Measurements from ENCODE around the gene INIP.
"Not testable (repeated sequence)": the region's sequence is repeated elsewhere in the genome, so short reads cannot be mapped to it uniquely, and the experiment has no call there.

INIP gene

GRCh38 chr9:112689161-112689740, 28.7 kb downstream of the INIP start:
- no peaks in the 10 kb centered on the region for H3K4me1 ChIP-seq (ENCODE audit: low read length)
- H3K36me3 ChIP-seq (replicated peaks; ENCODE audit: low read depth, low read length): peaks cover 17% of the 10 kb centered on the region
- no peaks in the 10 kb centered on the region for H3K27me3 ChIP-seq (ENCODE audit: low read depth, low read length)
- no peaks in the 10 kb centered on the region for H3K9me3 ChIP-seq (ENCODE audit: insufficient read depth, low read length)
- H2AFZ ChIP-seq (ENCODE audit: low read depth, low read length): no peak overlapping the region
- no peak overlapping the region for H3K4me3 ChIP-seq (ENCODE audit: low read length)
- no peak overlapping the region for H3K4me2 ChIP-seq (ENCODE audit: low read length)
- no peaks in the 10 kb centered on the region for H4K20me1 ChIP-seq (ENCODE audit: insufficient read depth, low read length)
- no peak overlapping the region for H3K27ac ChIP-seq (ENCODE audit: low read length)
- no peak for TF ChIP-seq EZH2phosphoT487 (IDR thresholded peaks at IDR 0.05; ENCODE audit: low read depth)
- no peak for TF ChIP-seq CTCF (IDR thresholded peaks at IDR 0.05; ENCODE audit: low read depth, low read length)
- H3K9ac ChIP-seq (ENCODE audit: low read length): no peak overlapping the region
- H3K79me2 ChIP-seq (ENCODE audit: low read length): no peaks in the 10 kb centered on the region

- Histone ChIP-seq H3K4me3 (ENCODE audit: low read length) (no peak overlapping the region), H4K20me1 (ENCODE audit: insufficient read depth, low read length) (no peaks in the 10 kb centered on the region), H3K4me2 (ENCODE audit: low read length) (no peak overlapping the region), H3K4me1 (ENCODE audit: low read length) (no peaks in the 10 kb centered on the region), H3K9ac (ENCODE audit: low read length) (no peak overlapping the region), H3K9me3 (ENCODE audit: insufficient read depth, low read length) (0 out of 2 replicates have a peak, but pooled peaks cover 3% of the 10 kb centered on the region), H3K27me3 (ENCODE audit: low read depth, low read length) (no peaks in the 10 kb centered on the region), H3K36me3 (replicated peaks; ENCODE audit: low read depth, low read length) (peaks cover 4% of the 10 kb centered on the region), H3K79me2 (ENCODE audit: low read length) (no peaks in the 10 kb centered on the region), H3K27ac (ENCODE audit: low read length) (no peak overlapping the region), H2AFZ (ENCODE audit: low read depth, low read length) (no peak overlapping the region)
- TF ChIP-seq EZH2phosphoT487 (IDR thresholded peaks at IDR 0.05; ENCODE audit: low read depth) (no peak), CTCF (IDR thresholded peaks at IDR 0.05; ENCODE audit: low read depth, low read length) (no peak)
These were observed 37.0 kb downstream of the INIP start for GRCh38 chr9:112680731-112681402.

GRCh38 chr9:112677040-112677439, 40.9 kb downstream of the INIP start:
- TF ChIP-seq EZH2phosphoT487 (IDR thresholded peaks at IDR 0.05; ENCODE audit: low read depth) (no peak), CTCF (IDR thresholded peaks at IDR 0.05; ENCODE audit: low read depth, low read length) (no peak)
- Histone ChIP-seq H3K36me3 (replicated peaks; ENCODE audit: low read depth, low read length) (no peaks in the 10 kb centered on the region), H4K20me1 (ENCODE audit: insufficient read depth, low read length) (no peaks in the 10 kb centered on the region), H3K27me3 (ENCODE audit: low read depth, low read length) (no peaks in the 10 kb centered on the region), H3K4me1 (ENCODE audit: low read length) (no peaks in the 10 kb centered on the region), H3K9me3 (ENCODE audit: insufficient read depth, low read length) (0 out of 2 replicates have a peak, but pooled peaks cover 3% of the 10 kb centered on the region), H3K4me2 (ENCODE audit: low read length) (no peak overlapping the region), H3K4me3 (ENCODE audit: low read length) (no peak overlapping the region), H3K27ac (ENCODE audit: low read length) (no peak overlapping the region), H2AFZ (ENCODE audit: low read depth, low read length) (no peak overlapping the region), H3K79me2 (ENCODE audit: low read length) (no peaks in the 10 kb centered on the region), H3K9ac (ENCODE audit: low read length) (no peak overlapping the region)

- not testable (repeated sequence) for H2AFZ ChIP-seq (ENCODE audit: low read depth, low read length); H4K20me1 ChIP-seq (ENCODE audit: insufficient read depth, low read length); H3K9me3 ChIP-seq (ENCODE audit: insufficient read depth, low read length); H3K79me2 ChIP-seq (ENCODE audit: low read length); H3K4me2 ChIP-seq (ENCODE audit: low read length); H3K27ac ChIP-seq (ENCODE audit: low read length); H3K4me1 ChIP-seq (ENCODE audit: low read length); H3K27me3 ChIP-seq (ENCODE audit: low read depth, low read length); H3K36me3 ChIP-seq (replicated peaks; ENCODE audit: low read depth, low read length); H3K4me3 ChIP-seq (ENCODE audit: low read length); H3K9ac ChIP-seq (ENCODE audit: low read length)
These were observed 44.7 kb downstream of the INIP start for GRCh38 chr9:112673221-112673620.

Data from OCI-LY3 (cell line).